PC-9 (cell line): Measurements from ENCODE around the gene ADGRV1. TPM values are rescaled to one million over a fixed set of nuclear protein-coding genes. Genes with fewer than 3 reads are reported as not detected.

Source experiments
- BruUV-seq: library from RNA; stranded (reverse); fragments of 400-500 nt; replicated peaks from 2 replicates; lab custom pipeline; 2021; lab: Mats Ljungman, UMichigan
- CTCF ChIA-PET: fragments of 300-600 bp; sonication (Branson Sonifier 250); formaldehyde crosslinking; loops from one replicate; lab custom pipeline; 2022; ENCODE audit warnings: antibody characterized with exemption; lab: Charles Lee
- POLR2A ChIA-PET: fragments of 300-600 bp; sonication (Branson Sonifier 250); formaldehyde crosslinking; loops from one replicate; lab custom pipeline; 2022; ENCODE audit warnings: antibody characterized with exemption; ENCODE audit not compliant: unreplicated experiment; lab: Charles Lee
- DNase-seq, 2 experiments: peaks; one replicate each; pipeline versions ENCODE4 v3.0.0 to v3.0.0-alpha.2; 2015 to 2022; ENCODE audit warnings: mixed read lengths in 1 of 2
- H2AFZ ChIP-seq: fragments of 200-600 bp; sonication (generic); 2 replicates; pipeline ENCODE4 v1.8.1; 2017; ENCODE audit warnings: antibody characterized with exemption
- H3F3A ChIP-seq: fragments of 200-600 bp; sonication (generic); 2 replicates; pipeline ENCODE4 v1.8.1; 2017; ENCODE audit warnings: antibody characterized with exemption, mild to moderate bottlenecking, low read depth; ENCODE audit not compliant: insufficient read depth
- H3K27ac ChIP-seq: fragments of 200-600 bp; sonication (generic); 2 replicates; pipeline ENCODE4 v1.6.1; 2016; ENCODE audit warnings: mixed run types
- H3K27me3 ChIP-seq: fragments of 200-600 bp; sonication (generic); 2 replicates; pipeline ENCODE4 v1.6.1; 2016; ENCODE audit warnings: low read depth, mixed run types; ENCODE audit not compliant: insufficient read depth
- H3K36me3 ChIP-seq: fragments of 200-600 bp; sonication (generic); 2 replicates; pipeline ENCODE4 v1.6.1; 2016; ENCODE audit warnings: low read depth, mixed run types
- H3K4me1 ChIP-seq: fragments of 200-600 bp; sonication (generic); replicated peaks from 2 replicates; pipeline ENCODE4 v1.6.1; 2016; ENCODE audit warnings: mixed run types; ENCODE audit not compliant: insufficient read depth
- H3K4me2 ChIP-seq: fragments of 200-600 bp; sonication (generic); 2 replicates; pipeline ENCODE4 v1.6.1; 2017; ENCODE audit warnings: mixed run types
- H3K4me3 ChIP-seq: fragments of 200-600 bp; sonication (generic); 2 replicates; pipeline ENCODE4 v1.6.1; 2016; ENCODE audit warnings: mixed run types
- H3K79me2 ChIP-seq: fragments of 200-600 bp; sonication (generic); 2 replicates; pipeline ENCODE4 v1.6.1; 2017; ENCODE audit warnings: low read depth, mixed run types
- H3K9me2 ChIP-seq: fragments of 200-600 bp; sonication (generic); 2 replicates; pipeline ENCODE4 v1.8.1; 2017; ENCODE audit warnings: mild to moderate bottlenecking; ENCODE audit not compliant: insufficient read depth
- H3K9me3 ChIP-seq: fragments of 200-600 bp; sonication (generic); 2 replicates; pipeline ENCODE4 v1.8.1; 2016; ENCODE audit warnings: low read depth; ENCODE audit not compliant: insufficient read depth
- H4K20me1 ChIP-seq: fragments of 200-600 bp; sonication (generic); 2 replicates; pipeline ENCODE4 v1.8.1; 2017; ENCODE audit not compliant: insufficient read depth
- EZH2 ChIP-seq: fragments of 200-600 bp; sonication (generic); IDR thresholded peaks from 2 replicates; pipeline ENCODE4 v1.8.0; 2017; ENCODE audit warnings: antibody characterized with exemption, low read depth
- intact Hi-C: fragments of 100-400 bp; cut with micrococcal nuclease; formaldehyde crosslinking; loops from one replicate; pipeline ENCODE4 v1.10.0; 2022; ENCODE audit not compliant: unreplicated experiment
- total RNA-seq: library from RNA; stranded (reverse); gene quantifications from 2 replicates; pipeline ENCODE4 v1.2.3, GENCODE V29; 2021
- TF ChIP-seq, protein P1 (sequence below): fragments of 200-600 bp; sonication (generic); conservative IDR thresholded peaks from 2 replicates; pipeline ENCODE4 v1.6.1; 2017; ENCODE audit warnings: mixed run types, antibody characterized with exemption, mild to moderate bottlenecking, moderate library complexity

The ADGRV1 gene
- total RNA-seq, 1 experiment from 2014 or later: 1.0 TPM

DNA sequence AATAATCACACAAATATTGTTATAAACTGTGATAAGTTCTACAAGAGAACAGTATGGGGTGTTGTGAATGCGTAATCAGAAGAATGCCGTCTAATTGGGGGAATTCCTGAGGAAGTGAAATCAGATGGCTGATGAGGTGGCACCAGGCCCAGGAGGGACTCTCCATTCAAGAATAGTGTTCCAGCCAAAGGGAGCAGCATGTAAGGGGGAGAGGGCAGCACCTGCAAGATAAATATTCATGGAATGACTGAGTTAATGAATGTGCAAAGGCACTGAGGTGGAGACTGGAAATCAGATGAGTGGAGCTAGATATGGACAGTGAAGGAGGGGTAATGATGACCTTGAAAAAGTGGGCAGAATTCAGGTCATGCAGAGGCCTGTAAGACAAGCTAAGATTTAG lies 574.0 kb downstream of the ADGRV1 start:
- no TSS peak for BruUV-seq
- H3K4me3 ChIP-seq: no peak overlapping the region
- H3K9me2 ChIP-seq: no peaks in the 10 kb centered on the region
- no peaks in the 10 kb centered on the region for H3K79me2 ChIP-seq
- H2AFZ ChIP-seq: no peak overlapping the region
- 0 out of 2 replicates have a peak, but pooled peaks cover 3% of the 10 kb centered on the region for H3K9me3 ChIP-seq
- intact Hi-C loops: no loop called here
- no peak overlapping the region for H3K4me2 ChIP-seq
- no peaks in the 10 kb centered on the region for H3K36me3 ChIP-seq
- H4K20me1 ChIP-seq: no peaks in the 10 kb centered on the region
- POLR2A ChIA-PET: no interaction called here
- H3F3A ChIP-seq: peaks cover 17% of the 10 kb centered on the region
- CTCF ChIA-PET: no interaction called here
- H3K27ac ChIP-seq: no peak overlapping the region
- H3K27me3 ChIP-seq: no peaks in the 10 kb centered on the region
- no peak for DNase-seq
- TF ChIP-seq EZH2: no peak
- TF ChIP-seq, protein P1, sequence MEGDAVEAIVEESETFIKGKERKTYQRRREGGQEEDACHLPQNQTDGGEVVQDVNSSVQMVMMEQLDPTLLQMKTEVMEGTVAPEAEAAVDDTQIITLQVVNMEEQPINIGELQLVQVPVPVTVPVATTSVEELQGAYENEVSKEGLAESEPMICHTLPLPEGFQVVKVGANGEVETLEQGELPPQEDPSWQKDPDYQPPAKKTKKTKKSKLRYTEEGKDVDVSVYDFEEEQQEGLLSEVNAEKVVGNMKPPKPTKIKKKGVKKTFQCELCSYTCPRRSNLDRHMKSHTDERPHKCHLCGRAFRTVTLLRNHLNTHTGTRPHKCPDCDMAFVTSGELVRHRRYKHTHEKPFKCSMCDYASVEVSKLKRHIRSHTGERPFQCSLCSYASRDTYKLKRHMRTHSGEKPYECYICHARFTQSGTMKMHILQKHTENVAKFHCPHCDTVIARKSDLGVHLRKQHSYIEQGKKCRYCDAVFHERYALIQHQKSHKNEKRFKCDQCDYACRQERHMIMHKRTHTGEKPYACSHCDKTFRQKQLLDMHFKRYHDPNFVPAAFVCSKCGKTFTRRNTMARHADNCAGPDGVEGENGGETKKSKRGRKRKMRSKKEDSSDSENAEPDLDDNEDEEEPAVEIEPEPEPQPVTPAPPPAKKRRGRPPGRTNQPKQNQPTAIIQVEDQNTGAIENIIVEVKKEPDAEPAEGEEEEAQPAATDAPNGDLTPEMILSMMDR: no peak
- H3K4me1 ChIP-seq: peaks cover 34% of the 10 kb centered on the region

DNA sequence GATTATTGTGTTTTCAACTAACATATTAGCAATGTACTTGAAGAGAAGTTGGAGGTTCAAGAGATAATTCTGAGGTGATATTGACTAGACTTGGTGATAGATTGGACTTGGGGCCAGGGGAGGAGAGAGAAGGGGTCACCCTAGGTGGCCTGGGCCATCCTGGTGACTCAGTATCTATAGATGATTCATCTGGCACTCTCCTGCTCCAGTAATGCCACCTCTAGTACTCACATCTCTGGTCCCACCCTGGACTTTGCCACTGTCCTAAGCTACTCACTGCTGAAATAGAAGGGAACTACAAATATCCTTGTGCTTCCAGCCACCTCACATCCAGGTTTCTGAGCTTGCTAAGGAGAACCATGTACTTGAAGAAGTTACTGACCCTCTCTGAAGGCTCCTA lies 574.6 kb downstream of the ADGRV1 start:
- Histone ChIP-seq H3K4me3 (no peak overlapping the region), H3K9me3 (0 out of 2 replicates have a peak, but pooled peaks cover 6% of the 10 kb centered on the region), H3K79me2 (no peaks in the 10 kb centered on the region), H2AFZ (no peak overlapping the region), H3K4me1 (peaks cover 34% of the 10 kb centered on the region), H3K27ac (no peak overlapping the region), H3K36me3 (no peaks in the 10 kb centered on the region), H4K20me1 (no peaks in the 10 kb centered on the region), H3K27me3 (no peaks in the 10 kb centered on the region), H3K9me2 (no peaks in the 10 kb centered on the region), H3F3A (peaks cover 17% of the 10 kb centered on the region), H3K4me2 (no peak overlapping the region)
- no peak for TF ChIP-seq EZH2
- TF ChIP-seq, protein P1: no peak
- ChIA-PET CTCF (no interaction called here), POLR2A (no interaction called here)
- BruUV-seq: no TSS peak
- no peak for DNase-seq
- intact Hi-C loops: no loop called here

DNA sequence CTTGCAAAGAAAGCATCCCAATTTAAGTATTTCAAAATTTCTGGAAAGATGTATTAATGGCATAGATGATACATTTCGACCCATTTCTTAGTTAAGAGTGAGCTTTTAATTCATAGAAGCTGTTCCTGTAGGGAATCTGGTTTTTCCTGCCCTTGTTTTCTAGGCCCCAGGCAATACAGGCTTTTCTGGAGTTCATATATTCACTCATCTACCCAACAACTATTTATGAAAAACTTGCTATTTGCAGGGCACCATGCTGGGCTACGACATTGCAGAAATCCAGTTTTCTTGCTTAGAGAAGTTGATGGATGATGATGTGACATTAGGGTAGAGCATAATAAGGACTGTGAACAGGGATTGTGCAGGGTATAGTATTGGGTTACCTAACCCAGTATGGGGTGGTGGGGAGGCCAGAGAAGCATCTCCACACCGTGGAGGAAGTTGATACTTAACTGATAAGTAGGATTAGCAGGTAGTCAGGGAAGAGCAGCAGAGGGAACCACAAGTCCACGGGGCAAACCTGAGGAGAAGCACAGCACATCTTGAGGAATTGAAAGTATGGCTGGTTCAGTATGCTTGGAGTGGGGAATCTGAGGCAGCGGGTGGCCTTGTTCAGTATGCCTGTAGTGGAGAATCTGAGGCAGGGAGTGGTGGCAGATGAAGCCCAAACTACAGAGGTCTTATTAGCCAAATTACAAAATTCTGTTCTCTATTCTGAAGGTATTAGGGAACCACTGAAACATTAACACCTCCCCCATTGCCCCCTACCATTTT lies 577.1 kb downstream of the ADGRV1 start:
- Histone ChIP-seq H3K4me2 (peak overlapping the region; percentile 34), H4K20me1 (no peaks in the 10 kb centered on the region), H3F3A (peaks cover 17% of the 10 kb centered on the region), H3K27me3 (no peaks in the 10 kb centered on the region), H3K27ac (peak overlapping the region; percentile 52), H3K4me3 (no peak overlapping the region), H3K36me3 (no peaks in the 10 kb centered on the region), H3K4me1 (peaks cover 42% of the 10 kb centered on the region), H3K9me3 (0 out of 2 replicates have a peak, but pooled peaks cover 6% of the 10 kb centered on the region), H3K79me2 (no peaks in the 10 kb centered on the region), H3K9me2 (no peaks in the 10 kb centered on the region), H2AFZ (no peak overlapping the region)
- intact Hi-C loops: loop anchor here (5.0 kb wide), 1 partner anchor 177 kb away; no protein-coding TSS in a partner anchor
- ChIA-PET CTCF (interaction anchor here (0.7 kb wide), 1 partner anchor 285 kb away, joined by 4 read pairs; no protein-coding TSS in a partner anchor), POLR2A (no interaction called here)
- no TSS peak for BruUV-seq
- peak; percentile 8 to 56 for DNase-seq
- TF ChIP-seq EZH2: no peak
- TF ChIP-seq, protein P1: no peak
